ENCODE data around the gene FBXO44. TPM values are rescaled to one million over a fixed set of nuclear protein-coding genes. Genes with fewer than 3 reads are reported as not detected.

The FBXO44 gene
- total RNA-seq, 1 experiment from 2014 or later = 60.9 TPM

DNA sequence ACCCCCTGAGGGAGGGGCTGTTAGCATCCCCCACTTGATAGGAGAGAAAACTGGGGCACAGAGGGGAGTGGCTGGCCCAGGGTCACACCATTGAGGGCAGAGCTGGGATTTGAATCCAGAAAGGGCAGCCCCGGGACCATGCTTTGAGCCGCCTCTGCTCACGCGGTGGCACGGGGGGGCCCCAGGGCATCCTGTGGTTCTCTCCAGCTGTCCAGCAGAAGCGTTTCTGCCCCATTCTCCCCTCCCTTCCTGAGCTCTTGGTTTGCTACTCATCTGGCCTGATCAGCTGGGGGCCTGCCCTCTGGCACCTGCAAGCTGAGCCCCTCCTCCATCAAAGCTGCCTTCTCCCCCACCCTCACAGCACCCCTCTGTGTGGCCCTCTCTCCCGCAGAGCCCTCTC, 37.9 kb upstream of the FBXO44 start:
- H3K4me3 ChIP-seq (replicated peaks in 1 of 2; ENCODE audit: low read depth in 1 of 2, low read length in 2 of 2) = no peak overlapping the region
- TF ChIP-seq YY1 (IDR thresholded peaks at IDR 0.05; ENCODE audit: extremely low read depth, insufficient replicate concordance, low read depth, low read length) (no peak), CBX3 (IDR thresholded peaks at IDR 0.05; ENCODE audit: low read depth) (no peak), EZH2phosphoT487 (IDR thresholded peaks at IDR 0.05; ENCODE audit: borderline replicate concordance) (no peak), SP1 (IDR thresholded peaks at IDR 0.05; ENCODE audit: low read depth) (no peak)
- H3K9me3 ChIP-seq (ENCODE audit: control insufficient read depth in 1 of 2, insufficient read depth in 1 of 2, low read depth in 1 of 2, low read length in 2 of 2) = no peaks in the 10 kb centered on the region
- ATAC-seq = no peak
- ChIA-PET POLR2A (no interaction called here), CTCF (no interaction called here), RAD21 (ENCODE audit: low non-redundant PET in 1 of 2, low total read pairs in 2 of 2, uncharacterized antibody in 2 of 2, unreplicated experiment in 2 of 2) (interaction anchor here in 1 of 2 experiments (0.8 kb wide), 1 partner anchor 138 kb away, joined by 3 read pairs; the partner anchor contains the start of gene DISP3)
- no peaks in the 10 kb centered on the region for H3K4me1 ChIP-seq (ENCODE audit: control insufficient read depth in 1 of 2, insufficient read depth in 2 of 2, low read length in 2 of 2)
- H3K9ac ChIP-seq (ENCODE audit: low read length) = no peak overlapping the region
- no peaks in the 10 kb centered on the region for H3K27me3 ChIP-seq (ENCODE audit: insufficient read depth, low read length)
- DNase-seq (ENCODE audit: low read depth, low spot score) = no peak
- no peak overlapping the region for H3K4me2 ChIP-seq (ENCODE audit: low read length)
- no peak overlapping the region for H3K27ac ChIP-seq (ENCODE audit: low read depth, low read length)
- BruUV-seq (replicated peaks) = no TSS peak
- no peaks in the 10 kb centered on the region for H4K20me1 ChIP-seq (ENCODE audit: insufficient read depth)
- H3K79me2 ChIP-seq (ENCODE audit: insufficient read depth, low read length) = no peaks in the 10 kb centered on the region
- intact Hi-C loops (cut with micrococcal nuclease) = no loop called here
- no peaks in the 10 kb centered on the region for H3K36me3 ChIP-seq (ENCODE audit: control insufficient read depth in 1 of 2, insufficient read depth in 2 of 2, low read length in 2 of 2)
- H2AFZ ChIP-seq (ENCODE audit: low read depth, low read length, poor library complexity, severe bottlenecking) = no peak overlapping the region
- H3K9me2 ChIP-seq (ENCODE audit: insufficient read depth) = no peaks in the 10 kb centered on the region

DNA sequence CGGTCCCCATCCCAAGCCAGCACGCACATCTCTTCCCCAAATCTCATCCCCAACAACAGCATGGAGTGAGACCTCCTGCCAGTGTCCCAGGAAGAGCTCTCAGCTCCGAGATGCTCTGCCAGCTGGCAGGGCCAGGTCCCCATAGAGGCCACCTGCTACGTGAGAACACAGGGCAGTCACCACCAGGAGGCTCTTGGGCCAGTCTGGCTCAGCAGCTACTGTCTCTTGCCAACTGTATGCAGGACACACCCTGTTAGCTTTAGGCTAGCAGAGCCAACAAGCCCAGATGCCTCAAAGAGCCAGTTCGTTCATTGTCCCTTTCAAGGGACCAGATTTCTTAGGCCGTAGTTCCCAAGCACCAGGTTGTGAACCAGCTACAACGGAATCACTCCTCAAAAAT, 37.4 kb upstream of the FBXO44 start:
- ATAC-seq = peak; percentile 74
- Histone ChIP-seq H4K20me1 (ENCODE audit: insufficient read depth) (no peaks in the 10 kb centered on the region), H3K27ac (ENCODE audit: low read depth, low read length) (no peak overlapping the region), H3K4me1 (ENCODE audit: control insufficient read depth in 1 of 2, insufficient read depth in 2 of 2, low read length in 2 of 2) (no peaks in the 10 kb centered on the region), H3K27me3 (ENCODE audit: insufficient read depth, low read length) (no peaks in the 10 kb centered on the region), H3K4me2 (ENCODE audit: low read length) (no peak overlapping the region), H3K79me2 (ENCODE audit: insufficient read depth, low read length) (no peaks in the 10 kb centered on the region), H3K9me2 (ENCODE audit: insufficient read depth) (no peaks in the 10 kb centered on the region), H3K9me3 (ENCODE audit: control insufficient read depth in 1 of 2, insufficient read depth in 1 of 2, low read depth in 1 of 2, low read length in 2 of 2) (no peaks in the 10 kb centered on the region), H2AFZ (ENCODE audit: low read depth, low read length, poor library complexity, severe bottlenecking) (no peak overlapping the region), H3K9ac (ENCODE audit: low read length) (no peak overlapping the region), H3K4me3 (replicated peaks in 1 of 2; ENCODE audit: low read depth in 1 of 2, low read length in 2 of 2) (no peak overlapping the region), H3K36me3 (ENCODE audit: control insufficient read depth in 1 of 2, insufficient read depth in 2 of 2, low read length in 2 of 2) (no peaks in the 10 kb centered on the region)
- TF ChIP-seq TCF7L2 (IDR thresholded peaks at IDR 0.05; ENCODE audit: borderline replicate concordance, extremely low read depth, insufficient read depth, insufficient read length) (no peak), ZNF274 (IDR thresholded peaks at IDR 0.05; ENCODE audit: low read depth, low read length) (no peak), CTCF (IDR thresholded peaks at IDR 0.05 in 2 of 3, conservative IDR thresholded peaks at IDR 0.05 in 1 of 3; ENCODE audit: borderline replicate concordance in 1 of 3, insufficient read depth in 1 of 3, low read depth in 2 of 3, low read length in 2 of 3) (peak in 2 of 3 experiments; percentile 11 to 18; a peak in 1 of 6 replicates)
- no TSS peak for BruUV-seq (replicated peaks)
- POLR2A ChIA-PET = no interaction called here
- intact Hi-C loops (cut with micrococcal nuclease) = no loop called here
- RAD21 ChIA-PET (ENCODE audit: low non-redundant PET in 1 of 2, low total read pairs in 2 of 2, uncharacterized antibody in 2 of 2, unreplicated experiment in 2 of 2) = interaction anchor here in 1 of 2 experiments (0.6 kb wide), 1 partner anchor 584 kb away, joined by 3 read pairs; no protein-coding TSS in a partner anchor
- CTCF ChIA-PET = no interaction called here
- DNase-seq (ENCODE audit: low read depth, low spot score) = no peak
